ENCODE data around the gene MYO9A.

DNA sequence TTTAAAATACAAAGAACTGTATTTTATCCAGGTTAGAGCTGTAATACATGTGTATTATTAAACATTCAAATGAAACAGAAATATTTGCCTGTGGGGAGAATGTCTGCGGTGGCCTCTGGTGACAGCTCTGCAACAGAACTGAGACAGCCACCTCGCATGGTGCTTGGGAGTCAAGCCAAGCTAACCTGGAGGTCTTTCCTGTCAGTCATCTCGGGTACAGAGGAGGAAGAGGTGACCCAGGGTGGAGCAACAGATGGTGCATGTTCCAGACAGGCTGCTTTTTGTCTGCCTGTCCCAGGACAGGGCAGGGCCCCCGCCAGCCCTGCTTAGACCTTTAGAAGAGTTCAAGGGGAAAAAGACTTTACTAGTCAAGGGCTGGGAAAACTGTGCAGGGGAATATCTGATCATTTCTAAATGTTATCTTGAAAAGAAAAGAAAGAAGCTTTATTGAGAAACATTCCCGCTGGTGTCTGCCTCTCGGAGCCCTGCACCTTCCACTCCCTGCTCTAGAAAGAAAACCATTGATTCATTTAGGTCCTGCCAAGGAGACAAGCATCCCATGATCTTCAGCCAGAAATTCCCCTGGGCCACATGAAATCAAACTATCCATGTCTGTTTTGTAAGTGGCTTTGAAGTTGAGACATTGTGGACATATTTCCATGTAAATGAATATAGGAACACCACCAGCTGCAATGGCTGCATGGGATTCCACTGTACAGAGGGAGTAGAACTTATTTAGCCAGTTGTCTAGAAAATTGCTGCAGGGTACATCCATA is 313.1 kb downstream of the MYO9A start:
- TF ChIP-seq, protein P1, sequence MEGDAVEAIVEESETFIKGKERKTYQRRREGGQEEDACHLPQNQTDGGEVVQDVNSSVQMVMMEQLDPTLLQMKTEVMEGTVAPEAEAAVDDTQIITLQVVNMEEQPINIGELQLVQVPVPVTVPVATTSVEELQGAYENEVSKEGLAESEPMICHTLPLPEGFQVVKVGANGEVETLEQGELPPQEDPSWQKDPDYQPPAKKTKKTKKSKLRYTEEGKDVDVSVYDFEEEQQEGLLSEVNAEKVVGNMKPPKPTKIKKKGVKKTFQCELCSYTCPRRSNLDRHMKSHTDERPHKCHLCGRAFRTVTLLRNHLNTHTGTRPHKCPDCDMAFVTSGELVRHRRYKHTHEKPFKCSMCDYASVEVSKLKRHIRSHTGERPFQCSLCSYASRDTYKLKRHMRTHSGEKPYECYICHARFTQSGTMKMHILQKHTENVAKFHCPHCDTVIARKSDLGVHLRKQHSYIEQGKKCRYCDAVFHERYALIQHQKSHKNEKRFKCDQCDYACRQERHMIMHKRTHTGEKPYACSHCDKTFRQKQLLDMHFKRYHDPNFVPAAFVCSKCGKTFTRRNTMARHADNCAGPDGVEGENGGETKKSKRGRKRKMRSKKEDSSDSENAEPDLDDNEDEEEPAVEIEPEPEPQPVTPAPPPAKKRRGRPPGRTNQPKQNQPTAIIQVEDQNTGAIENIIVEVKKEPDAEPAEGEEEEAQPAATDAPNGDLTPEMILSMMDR (IDR thresholded peaks at IDR 0.05) = no peak
- no peak for TF ChIP-seq ZFX (IDR thresholded peaks at IDR 0.05; ENCODE audit: borderline replicate concordance)

Measured in 22Rv1 (cell line).